Fibroblast of villous mesenchyme (primary cell): ENCODE results near the gene PRL. TPM values are rescaled to one million over a fixed set of nuclear protein-coding genes. Genes with fewer than 3 reads are reported as not detected.

ENCODE experiments used
- DNase-seq: peaks from one replicate; pipeline ENCODE4 v3.0.0-alpha.2; 2010; ENCODE audit warnings: low read depth
- H3K4me3 ChIP-seq: 2 replicates; pipeline ENCODE4 v1.5.1; 2011; ENCODE audit warnings: low read depth, mild to moderate bottlenecking, low read length
- total RNA-seq: library from RNA; depleted of rRNA; stranded (reverse); fragments of >200 nt; gene quantifications from 2 replicates; pipeline ENCODE4 v1.2.3, GENCODE V29; 2012
- TF ChIP-seq, protein P1 (sequence below): IDR thresholded peaks from 2 replicates; pipeline ENCODE4 v1.5.1; 2012; ENCODE audit warnings: low read depth, mild to moderate bottlenecking, low read length; ENCODE audit not compliant: insufficient read depth

The PRL gene
- total RNA-seq, 1 donor, result not detected

DNA sequence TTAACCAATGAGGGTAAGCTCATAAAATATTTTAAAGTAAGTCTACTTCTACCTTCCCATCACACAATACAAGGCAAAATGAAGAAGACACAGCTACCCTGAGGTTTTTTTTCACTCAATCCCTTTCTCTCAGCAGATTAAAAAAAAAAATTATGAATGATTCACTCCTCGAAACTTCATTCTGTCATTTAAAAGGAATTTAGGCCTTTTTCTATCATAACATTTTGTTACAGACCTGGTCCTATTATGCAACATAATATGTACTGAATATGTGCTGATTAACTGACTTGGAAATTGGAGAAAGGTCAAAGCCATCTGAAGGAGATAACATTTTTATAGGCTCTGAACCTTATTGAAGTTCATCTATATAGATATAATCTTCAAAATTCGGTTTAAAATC lies 45.5 kb downstream of the PRL start:
- H3K4me3 ChIP-seq, result no peak overlapping the region
- TF ChIP-seq, protein P1, sequence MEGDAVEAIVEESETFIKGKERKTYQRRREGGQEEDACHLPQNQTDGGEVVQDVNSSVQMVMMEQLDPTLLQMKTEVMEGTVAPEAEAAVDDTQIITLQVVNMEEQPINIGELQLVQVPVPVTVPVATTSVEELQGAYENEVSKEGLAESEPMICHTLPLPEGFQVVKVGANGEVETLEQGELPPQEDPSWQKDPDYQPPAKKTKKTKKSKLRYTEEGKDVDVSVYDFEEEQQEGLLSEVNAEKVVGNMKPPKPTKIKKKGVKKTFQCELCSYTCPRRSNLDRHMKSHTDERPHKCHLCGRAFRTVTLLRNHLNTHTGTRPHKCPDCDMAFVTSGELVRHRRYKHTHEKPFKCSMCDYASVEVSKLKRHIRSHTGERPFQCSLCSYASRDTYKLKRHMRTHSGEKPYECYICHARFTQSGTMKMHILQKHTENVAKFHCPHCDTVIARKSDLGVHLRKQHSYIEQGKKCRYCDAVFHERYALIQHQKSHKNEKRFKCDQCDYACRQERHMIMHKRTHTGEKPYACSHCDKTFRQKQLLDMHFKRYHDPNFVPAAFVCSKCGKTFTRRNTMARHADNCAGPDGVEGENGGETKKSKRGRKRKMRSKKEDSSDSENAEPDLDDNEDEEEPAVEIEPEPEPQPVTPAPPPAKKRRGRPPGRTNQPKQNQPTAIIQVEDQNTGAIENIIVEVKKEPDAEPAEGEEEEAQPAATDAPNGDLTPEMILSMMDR, result no peak
- peak; percentile 40 for DNase-seq

DNA sequence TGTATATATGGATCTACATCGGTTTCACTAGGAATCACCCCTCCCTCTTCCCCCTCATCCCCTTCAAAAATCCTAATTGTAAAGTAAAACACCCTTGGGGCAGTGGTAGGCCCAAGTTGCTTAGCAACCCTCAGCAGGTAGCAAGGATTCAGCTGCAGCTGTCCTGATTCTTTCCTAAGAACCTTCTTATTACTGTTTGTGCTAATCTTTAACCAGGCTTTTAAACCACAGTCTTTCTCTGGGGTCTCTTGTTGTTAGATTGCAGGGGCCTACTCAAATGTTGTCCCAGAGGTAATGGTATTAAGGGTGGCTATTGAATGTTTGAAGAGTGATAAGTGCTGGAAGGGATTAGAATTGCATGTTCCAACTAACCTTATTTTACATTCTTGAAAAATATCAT lies 46.4 kb downstream of the PRL start:
- TF ChIP-seq, protein P1, result no peak
- no peak overlapping the region for H3K4me3 ChIP-seq
- no peak for DNase-seq

DNA sequence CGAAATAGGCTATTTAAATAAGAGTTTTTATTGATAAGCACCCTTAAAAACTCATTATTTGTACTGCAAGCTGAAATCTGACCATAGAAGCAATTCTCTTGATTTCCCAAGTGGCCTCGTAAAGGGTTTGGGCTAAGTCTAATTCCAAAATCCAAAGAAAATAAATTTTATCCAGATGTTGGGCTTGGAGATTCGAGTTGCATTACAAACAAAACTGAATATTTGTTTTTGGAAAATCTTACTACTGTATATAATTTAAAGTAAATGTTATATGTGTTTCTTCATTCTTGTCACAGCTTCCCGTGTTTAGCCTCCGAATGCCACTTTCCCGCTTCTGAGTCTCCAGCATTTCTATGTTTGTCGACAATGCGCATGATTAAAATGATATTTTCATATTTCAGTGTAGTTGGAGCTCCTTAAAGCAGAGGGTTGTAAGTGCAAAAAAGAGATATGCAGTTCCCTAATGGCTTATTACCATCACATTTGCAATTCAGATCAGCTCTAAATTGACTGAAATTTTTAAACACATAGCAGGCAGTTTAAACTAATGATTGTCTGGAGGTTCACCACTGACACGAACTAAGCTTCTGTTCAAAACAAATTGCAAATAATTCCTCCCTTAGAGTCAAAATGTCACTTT lies 47.0 kb downstream of the PRL start:
- TF ChIP-seq, protein P1, result no peak
- DNase-seq, result no peak
- H3K4me3 ChIP-seq, result no peak overlapping the region

DNA sequence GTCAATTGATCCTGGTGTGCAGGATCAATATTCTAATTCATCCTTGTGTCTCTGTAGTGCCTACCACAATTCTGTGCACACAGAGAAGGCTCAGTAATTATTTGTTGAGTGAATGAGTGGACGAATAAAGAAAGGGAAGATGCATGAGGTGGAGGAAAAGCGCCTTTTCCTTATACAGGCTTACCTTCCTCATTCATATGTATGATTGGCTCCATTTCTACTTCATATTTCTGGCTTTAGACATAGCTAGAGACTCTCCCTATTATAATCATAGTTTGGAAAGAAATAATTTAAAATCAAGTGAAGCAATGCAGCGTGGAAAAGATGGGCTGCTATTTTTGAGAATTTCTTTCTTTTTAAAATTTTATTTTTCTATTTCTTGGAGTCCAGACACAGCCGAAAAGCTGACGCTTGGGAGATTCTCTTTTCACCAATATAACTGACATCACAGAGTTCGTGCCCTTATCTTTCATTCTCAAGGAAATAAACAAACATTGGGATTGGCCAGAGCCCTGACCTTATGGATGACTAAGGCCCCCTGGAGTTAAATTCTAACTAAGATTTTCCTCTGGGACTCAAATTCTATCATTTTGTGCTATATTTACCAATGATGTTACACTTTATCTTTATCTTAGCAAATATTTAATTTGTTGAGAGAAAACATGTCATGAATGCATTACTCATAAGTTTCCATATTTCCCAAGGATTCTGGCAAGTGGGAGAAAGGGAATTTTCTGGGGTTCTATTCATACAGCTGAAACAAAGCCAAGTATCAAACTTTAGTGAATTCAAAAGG lies 48.1 kb downstream of the PRL start:
- H3K4me3 ChIP-seq, result no peak overlapping the region
- DNase-seq, result peak; percentile 42
- TF ChIP-seq, protein P1, result no peak

DNA sequence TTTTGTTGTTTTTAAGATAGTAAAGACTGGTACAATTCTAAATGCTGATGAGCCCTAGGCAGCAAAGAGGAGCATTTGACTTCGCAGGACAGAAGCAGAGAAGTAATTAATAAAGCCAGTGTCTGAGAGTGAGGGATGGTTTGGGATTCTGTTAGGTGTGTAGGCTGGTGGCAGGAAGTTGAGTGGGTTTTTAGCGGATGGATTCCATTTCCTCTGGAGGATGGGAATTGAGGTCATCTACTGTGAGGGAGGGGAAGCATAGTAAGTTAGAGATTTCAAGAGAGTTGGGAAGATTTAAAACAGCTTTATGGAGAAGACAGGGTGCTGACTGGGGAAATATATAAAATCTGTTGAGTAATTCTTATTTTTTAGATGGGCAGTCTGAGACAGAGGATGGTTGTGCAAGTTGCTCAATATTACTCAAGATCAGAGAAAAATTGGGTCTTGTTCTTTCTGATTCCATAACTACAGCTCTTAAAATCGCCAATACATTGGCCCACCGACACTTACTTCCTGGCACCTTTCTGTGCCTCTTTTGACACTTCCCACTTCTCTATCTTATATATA lies 48.8 kb downstream of the PRL start:
- peak; percentile 22 for DNase-seq
- TF ChIP-seq, protein P1, result no peak
- no peak overlapping the region for H3K4me3 ChIP-seq

DNA sequence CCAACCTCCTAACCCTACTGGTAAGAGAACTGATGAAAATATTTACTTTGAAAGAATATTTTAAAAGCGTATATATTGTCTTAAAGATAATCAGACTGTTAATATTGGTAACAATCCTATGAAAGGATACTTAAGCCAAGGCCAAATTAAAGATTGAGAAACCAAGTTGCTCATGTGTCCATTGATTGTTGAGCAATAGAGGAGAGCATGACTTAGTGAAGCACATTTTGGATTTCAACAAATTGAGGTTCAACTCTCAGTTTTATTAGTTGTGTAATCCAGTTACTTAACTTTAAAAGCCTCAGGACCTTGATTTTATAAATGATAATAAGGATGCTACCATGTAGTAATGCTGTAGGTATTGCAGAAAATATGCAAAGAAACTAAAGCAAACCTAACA lies 56.8 kb downstream of the PRL start:
- TF ChIP-seq, protein P1, result no peak
- DNase-seq, result no peak

More for the DNA sequence above, 56.8 kb downstream of the PRL start:
- no peak overlapping the region for H3K4me3 ChIP-seq
